ENCODE results near the gene LDHAL6A. TPM values are rescaled to one million over a fixed set of nuclear protein-coding genes. Genes with fewer than 3 reads are reported as not detected.

Gene LDHAL6A
- total RNA-seq, 1 experiment from 2014 or later, result not detected

DNA sequence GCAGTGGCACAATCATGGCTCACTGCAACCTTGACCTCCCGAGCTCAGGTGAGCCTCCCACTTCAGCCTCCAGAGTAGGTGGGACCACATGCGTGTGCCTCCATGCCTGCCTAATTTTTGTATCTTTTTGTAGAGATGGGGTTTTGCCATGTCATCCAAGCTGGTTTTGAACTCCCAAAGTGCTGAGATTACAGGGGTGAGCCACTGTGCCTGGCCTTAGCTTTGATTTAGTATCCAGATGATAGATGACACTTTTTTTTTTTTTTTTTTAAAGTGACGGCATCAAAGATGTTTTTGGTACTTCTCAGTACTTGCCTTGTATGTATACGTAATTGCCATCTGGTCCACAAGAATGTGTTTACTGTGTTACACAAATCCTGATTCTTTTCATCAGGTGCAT lies 23.4 kb downstream of the LDHAL6A start:
- DNase-seq, result no peak
- Histone ChIP-seq H2BK15ac (ENCODE audit: low read depth, low read length) (no peak overlapping the region), H3K9ac (ENCODE audit: extremely low read depth, insufficient read length, low read length) (no peak overlapping the region), H3K27ac (ENCODE audit: insufficient read length, low read depth, low read length) (no peak overlapping the region), H3T11ph (ENCODE audit: low read length) (no peak overlapping the region), H3K79me1 (ENCODE audit: insufficient read depth, low read depth, low read length, poor library complexity, severe bottlenecking) (no peaks in the 10 kb centered on the region), H4K8ac (replicated peaks; ENCODE audit: insufficient read length, low read depth, low read length) (no peak overlapping the region), H3K56ac (ENCODE audit: insufficient read length, low read depth, low read length) (no peak overlapping the region), H3K14ac (ENCODE audit: insufficient read depth, low read length) (no peak overlapping the region), H4K5ac (ENCODE audit: insufficient read length, low read depth, low read length) (no peak overlapping the region), H3K4me2 (ENCODE audit: insufficient read depth, insufficient read length, low read length) (no peak overlapping the region), H2BK20ac (ENCODE audit: low read depth, low read length, poor library complexity, severe bottlenecking) (no peak overlapping the region), H3K23me2 (ENCODE audit: insufficient read length, low read depth, low read length, poor library complexity, severe bottlenecking) (no peaks in the 10 kb centered on the region), H2AK5ac (ENCODE audit: insufficient read length, low read length) (no peak overlapping the region), H2BK5ac (ENCODE audit: insufficient read length, low read length) (no peak overlapping the region), H2BK12ac (ENCODE audit: insufficient read length, low read depth, low read length) (no peak overlapping the region), H3K27me3 (ENCODE audit: insufficient read depth, low read length) (no peaks in the 10 kb centered on the region), H3K9me3 (ENCODE audit: control insufficient read depth, low read depth, low read length) (no peaks in the 10 kb centered on the region), H2BK120ac (ENCODE audit: low read depth, low read length, poor library complexity, severe bottlenecking) (no peak overlapping the region), H3K18ac (ENCODE audit: insufficient read length, low read depth, low read length) (no peak overlapping the region), H4K91ac (ENCODE audit: insufficient read length, low read depth, low read length) (no peak overlapping the region), H3K79me2 (ENCODE audit: insufficient read depth, low read length) (no peaks in the 10 kb centered on the region), H3K4me1 (ENCODE audit: insufficient read depth, low read length) (no peaks in the 10 kb centered on the region), H4K20me1 (ENCODE audit: control insufficient read depth, insufficient read depth, insufficient read length) (no peaks in the 10 kb centered on the region), H2AFZ (ENCODE audit: low read length) (no peak overlapping the region), H3K23ac (ENCODE audit: insufficient read length, low read depth, low read length) (no peak overlapping the region), H3K4ac (ENCODE audit: low read depth, low read length) (no peak overlapping the region)
- Mint-ChIP-seq H3K4me1 (no peaks in the 10 kb centered on the region), H3K4me3 (no peak overlapping the region), H3K36me3 (ENCODE audit: insufficient read depth in 1 of 3, low read depth in 3 of 3) (peaks cover 34 to 77% (median 66%) of the 10 kb centered on the region in 3 experiments; a peak in 6 of 7 replicates), H3K9me3 (no peaks in the 10 kb centered on the region), H3K27me3 (ENCODE audit: low read depth) (no peaks in the 10 kb centered on the region), H3K27ac (no peak overlapping the region)
- WGBS (ENCODE audit: extremely low coverage, insufficient read length, low lambda C conversion rate), result no CpG with 5 or more reads among the region's 4 CpGs
- TF ChIP-seq, protein P1, sequence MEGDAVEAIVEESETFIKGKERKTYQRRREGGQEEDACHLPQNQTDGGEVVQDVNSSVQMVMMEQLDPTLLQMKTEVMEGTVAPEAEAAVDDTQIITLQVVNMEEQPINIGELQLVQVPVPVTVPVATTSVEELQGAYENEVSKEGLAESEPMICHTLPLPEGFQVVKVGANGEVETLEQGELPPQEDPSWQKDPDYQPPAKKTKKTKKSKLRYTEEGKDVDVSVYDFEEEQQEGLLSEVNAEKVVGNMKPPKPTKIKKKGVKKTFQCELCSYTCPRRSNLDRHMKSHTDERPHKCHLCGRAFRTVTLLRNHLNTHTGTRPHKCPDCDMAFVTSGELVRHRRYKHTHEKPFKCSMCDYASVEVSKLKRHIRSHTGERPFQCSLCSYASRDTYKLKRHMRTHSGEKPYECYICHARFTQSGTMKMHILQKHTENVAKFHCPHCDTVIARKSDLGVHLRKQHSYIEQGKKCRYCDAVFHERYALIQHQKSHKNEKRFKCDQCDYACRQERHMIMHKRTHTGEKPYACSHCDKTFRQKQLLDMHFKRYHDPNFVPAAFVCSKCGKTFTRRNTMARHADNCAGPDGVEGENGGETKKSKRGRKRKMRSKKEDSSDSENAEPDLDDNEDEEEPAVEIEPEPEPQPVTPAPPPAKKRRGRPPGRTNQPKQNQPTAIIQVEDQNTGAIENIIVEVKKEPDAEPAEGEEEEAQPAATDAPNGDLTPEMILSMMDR (conservative IDR thresholded peaks at IDR 0.05), result no peak
